ENCODE results near the gene GSTM4.

DNA sequence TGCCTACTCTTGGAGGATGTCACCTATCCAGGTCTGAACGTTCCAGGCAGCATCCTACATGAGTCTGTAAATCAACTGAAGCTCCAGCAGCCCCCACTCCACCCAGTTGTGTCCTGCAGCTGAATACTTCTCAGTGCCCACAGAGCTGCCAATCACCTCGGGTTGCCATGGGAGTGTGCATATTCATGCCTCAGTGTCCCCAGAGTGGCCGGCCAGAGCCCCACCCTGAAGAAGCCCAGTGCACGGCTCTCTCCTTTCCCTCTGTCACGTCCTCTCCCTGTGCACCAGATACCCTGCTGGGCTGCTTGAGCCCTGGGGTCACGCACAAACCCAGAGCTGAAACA is 16.1 kb upstream of the GSTM4 start:
- TF ChIP-seq, protein P1, sequence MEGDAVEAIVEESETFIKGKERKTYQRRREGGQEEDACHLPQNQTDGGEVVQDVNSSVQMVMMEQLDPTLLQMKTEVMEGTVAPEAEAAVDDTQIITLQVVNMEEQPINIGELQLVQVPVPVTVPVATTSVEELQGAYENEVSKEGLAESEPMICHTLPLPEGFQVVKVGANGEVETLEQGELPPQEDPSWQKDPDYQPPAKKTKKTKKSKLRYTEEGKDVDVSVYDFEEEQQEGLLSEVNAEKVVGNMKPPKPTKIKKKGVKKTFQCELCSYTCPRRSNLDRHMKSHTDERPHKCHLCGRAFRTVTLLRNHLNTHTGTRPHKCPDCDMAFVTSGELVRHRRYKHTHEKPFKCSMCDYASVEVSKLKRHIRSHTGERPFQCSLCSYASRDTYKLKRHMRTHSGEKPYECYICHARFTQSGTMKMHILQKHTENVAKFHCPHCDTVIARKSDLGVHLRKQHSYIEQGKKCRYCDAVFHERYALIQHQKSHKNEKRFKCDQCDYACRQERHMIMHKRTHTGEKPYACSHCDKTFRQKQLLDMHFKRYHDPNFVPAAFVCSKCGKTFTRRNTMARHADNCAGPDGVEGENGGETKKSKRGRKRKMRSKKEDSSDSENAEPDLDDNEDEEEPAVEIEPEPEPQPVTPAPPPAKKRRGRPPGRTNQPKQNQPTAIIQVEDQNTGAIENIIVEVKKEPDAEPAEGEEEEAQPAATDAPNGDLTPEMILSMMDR (conservative IDR thresholded peaks at IDR 0.05 in 1 of 2, IDR thresholded peaks at IDR 0.05 in 1 of 2; ENCODE audit: low read depth in 1 of 2, low read length in 2 of 2): no peak
- no peak for TF ChIP-seq EZH2 (IDR thresholded peaks at IDR 0.05; ENCODE audit: low read length, missing control alignments)
